PC-3 (cell line): ENCODE measurements around the gene FOXC2. TPM values are rescaled to one million over a fixed set of nuclear protein-coding genes. Genes with fewer than 3 reads are reported as not detected.
A peak's percentile ranks its signal among the peaks of the same experiment; 100 is the strongest.

Source experiments
- ATAC-seq: fragments of 200-7000 bp; cut with Tn5 transposase; 2 replicates; pipeline ENCODE4 v1.9.1; 2020; ENCODE audit warnings: mild to moderate bottlenecking, moderate library complexity
- Bru-seq: library from RNA; stranded (reverse); fragments of 400-500 nt; gene quantifications from one replicate; lab custom pipeline; 2021; lab: Mats Ljungman, UMichigan
- BruChase-seq, 2 experiments: library from RNA; stranded (reverse); fragments of 400-500 nt; gene quantifications; one replicate each; lab custom pipeline; 2021; lab: Mats Ljungman, UMichigan
- BruUV-seq: library from RNA; stranded (reverse); fragments of 400-500 nt; replicated peaks from 2 replicates; lab custom pipeline; 2021; lab: Mats Ljungman, UMichigan
- CTCF ChIA-PET: fragments of 300-600 bp; sonication (Branson Sonifier 250); formaldehyde crosslinking; loops from one replicate; lab custom pipeline; 2022; ENCODE audit warnings: antibody characterized with exemption; lab: Charles Lee
- POLR2A ChIA-PET: fragments of 300-600 bp; sonication (Branson Sonifier 250); formaldehyde crosslinking; loops from one replicate; lab custom pipeline; 2022; ENCODE audit warnings: antibody characterized with exemption; ENCODE audit not compliant: unreplicated experiment; lab: Charles Lee
- DNase-seq: peaks from one replicate; pipeline ENCODE4 v3.0.0-alpha.2; 2015
- H2AFZ ChIP-seq: fragments of 300-600 bp; sonication (generic); 2 replicates; pipeline ENCODE4 v1.6.0; 2016; ENCODE audit warnings: antibody characterized with exemption, low read length
- H3F3A ChIP-seq: fragments of 300-600 bp; sonication (generic); one replicate; pipeline ENCODE4 v1.6.0; 2017; ENCODE audit warnings: antibody characterized with exemption, low read length, control low read depth, mild to moderate bottlenecking; ENCODE audit not compliant: unreplicated experiment
- H3K27ac ChIP-seq: fragments of 300-600 bp; sonication (generic); 2 replicates; pipeline ENCODE4 v1.5.1; 2016; ENCODE audit warnings: mild to moderate bottlenecking, low read length
- H3K27me3 ChIP-seq: fragments of 300-600 bp; sonication (generic); 2 replicates; pipeline ENCODE4 v1.6.1; 2016; ENCODE audit warnings: low read length, mixed read lengths
- H3K36me3 ChIP-seq: fragments of 300-600 bp; sonication (generic); 2 replicates; pipeline ENCODE4 v1.6.1; 2016; ENCODE audit warnings: low read depth, mixed run types, low read length, mixed read lengths
- H3K4me1 ChIP-seq: fragments of 300-600 bp; sonication (generic); 2 replicates; pipeline ENCODE4 v1.5.1; 2016; ENCODE audit warnings: low read length; ENCODE audit not compliant: insufficient read depth
- H3K4me2 ChIP-seq: fragments of 300-600 bp; sonication (generic); 2 replicates; pipeline ENCODE4 v1.6.0; 2016; ENCODE audit warnings: low read length
- H3K4me3 ChIP-seq: fragments of 300-600 bp; sonication (generic); 2 replicates; pipeline ENCODE4 v1.5.1; 2016; ENCODE audit warnings: mild to moderate bottlenecking, low read length, mixed read lengths
- H3K79me2 ChIP-seq: fragments of 300-600 bp; sonication (generic); 2 replicates; pipeline ENCODE4 v1.6.1; 2017; ENCODE audit warnings: low read length, mixed read lengths
- H3K9ac ChIP-seq: fragments of 300-600 bp; sonication (generic); 2 replicates; pipeline ENCODE4 v1.6.0; 2016; ENCODE audit warnings: mild to moderate bottlenecking, low read length
- H3K9me2 ChIP-seq: fragments of 300-600 bp; sonication (generic); replicated peaks from 2 replicates; pipeline ENCODE4 v1.6.1; 2016; ENCODE audit warnings: mixed run types, low read length, mixed read lengths
- H3K9me3 ChIP-seq: fragments of 300-600 bp; sonication (generic); 2 replicates; pipeline ENCODE4 v1.6.1; 2016; ENCODE audit warnings: low read length, mixed read lengths
- H4K20me1 ChIP-seq: fragments of 300-600 bp; sonication (generic); 2 replicates; pipeline ENCODE4 v1.6.1; 2016; ENCODE audit warnings: low read length, mixed read lengths
- EZH2 ChIP-seq: fragments of 300-600 bp; sonication (generic); IDR thresholded peaks from one replicate; pipeline ENCODE4 v1.6.1; 2017; ENCODE audit warnings: antibody characterized with exemption, mild to moderate bottlenecking, low read length; ENCODE audit not compliant: unreplicated experiment
- EZH2phosphoT487 ChIP-seq: fragments of 300-600 bp; sonication (generic); IDR thresholded peaks from 2 replicates; pipeline ENCODE4 v1.6.1; 2018; ENCODE audit warnings: mild to moderate bottlenecking, antibody characterized with exemption, low read length, borderline replicate concordance
- intact Hi-C: fragments of 100-400 bp; cut with micrococcal nuclease; formaldehyde crosslinking; loops from 2 replicates; pipeline ENCODE4 v1.9.0; 2023
- long read RNA-seq: library from polyadenylated mRNA; unstranded; transcript quantifications from one replicate; pipeline ENCODE4 v2.0.0, GENCODE V29; 2021; ENCODE audit not compliant: unreplicated experiment
- total RNA-seq: library from RNA; depleted of rRNA; stranded (reverse); fragments of >200 nt; gene quantifications from 2 replicates; pipeline ENCODE4 v1.2.3, GENCODE V29; 2014; rRNA removed
- TF ChIP-seq, protein P1 (sequence below): fragments of 300-600 bp; sonication (generic); conservative IDR thresholded peaks from 2 replicates; pipeline ENCODE4 v1.5.1; 2017; ENCODE audit warnings: antibody characterized with exemption, low read depth, mild to moderate bottlenecking, low read length

FOXC2 gene
- total RNA-seq (not detected in 2 replicates), Bru-seq, nascent RNA (not detected), BruChase-seq, experiment 1, labeled RNA remaining after a 6-hour chase (percentile 19 among the genes with signal in this experiment), BruChase-seq, experiment 2, labeled RNA remaining after a 2-hour chase (not detected)
- long read RNA-seq: 0 reads

DNA sequence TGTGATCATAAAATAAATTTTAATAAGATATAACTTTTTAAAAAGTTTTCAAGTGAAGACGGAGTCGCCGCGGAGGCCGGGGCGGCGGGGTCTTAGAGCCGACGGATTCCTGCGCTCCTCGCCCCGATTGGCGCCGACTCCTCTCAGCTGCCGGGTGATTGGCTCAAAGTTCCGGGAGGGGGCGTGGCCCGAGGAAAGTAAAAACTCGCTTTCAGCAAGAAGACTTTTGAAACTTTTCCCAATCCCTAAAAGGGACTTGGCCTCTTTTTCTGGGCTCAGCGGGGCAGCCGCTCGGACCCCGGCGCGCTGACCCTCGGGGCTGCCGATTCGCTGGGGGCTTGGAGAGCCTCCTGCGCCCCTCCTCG is at the start of gene FOXC2:
TSS of gene FOXC2 (plus strand) at position 229 of the 365 bp plus-strand sequence. CDS start 507 bp downstream, outside the sequence.
- no peaks in the 10 kb centered on the region for H3K9me3 ChIP-seq
- no peak within 1 kb of the TSS for H3K9ac ChIP-seq
- H3K27ac ChIP-seq: no peak within 1 kb of the TSS
- no peaks in the 10 kb centered on the region for H3F3A ChIP-seq
- H2AFZ ChIP-seq: no peak within 1 kb of the TSS
- H3K4me3 ChIP-seq: no peak within 1 kb of the TSS
- H4K20me1 ChIP-seq: no peaks in the 10 kb centered on the region
- peaks cover 15% of the 10 kb centered on the region for H3K4me1 ChIP-seq
- DNase-seq (no peak), ATAC-seq (no peak)
- H3K27me3 ChIP-seq: no peaks in the 10 kb centered on the region
- no peaks in the 10 kb centered on the region for H3K9me2 ChIP-seq
- no peak for TF ChIP-seq EZH2
- ChIA-PET CTCF (no interaction called here), POLR2A (no interaction called here)
- H3K36me3 ChIP-seq: no peaks in the 10 kb centered on the region
- no peaks in the 10 kb centered on the region for H3K79me2 ChIP-seq
- no TSS peak for BruUV-seq
- intact Hi-C loops: no loop called here
- H3K4me2 ChIP-seq: no peak within 1 kb of the TSS

DNA sequence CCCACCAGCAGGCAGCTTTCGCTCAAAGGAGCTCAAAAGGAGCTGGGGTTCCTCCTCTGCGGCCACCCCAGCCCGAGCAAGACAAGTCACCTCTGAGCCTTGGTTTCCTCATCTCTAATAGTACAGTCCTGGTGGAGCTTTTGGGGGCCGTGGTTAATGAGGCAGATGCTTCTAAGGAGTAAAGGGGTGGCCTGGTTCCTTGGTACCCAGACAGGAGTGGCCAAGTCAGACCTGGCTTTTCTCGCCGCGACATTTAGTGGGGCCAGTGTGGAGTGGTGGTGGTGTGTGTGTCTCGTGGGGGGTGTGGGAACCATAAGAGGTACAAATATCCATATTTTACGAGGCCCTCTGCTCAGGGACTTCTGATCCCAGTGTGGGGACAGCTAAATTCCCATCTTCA is 49.6 kb upstream of the FOXC2 start:
- no peak overlapping the region for H3K9ac ChIP-seq
- POLR2A ChIA-PET: no interaction called here

DNA sequence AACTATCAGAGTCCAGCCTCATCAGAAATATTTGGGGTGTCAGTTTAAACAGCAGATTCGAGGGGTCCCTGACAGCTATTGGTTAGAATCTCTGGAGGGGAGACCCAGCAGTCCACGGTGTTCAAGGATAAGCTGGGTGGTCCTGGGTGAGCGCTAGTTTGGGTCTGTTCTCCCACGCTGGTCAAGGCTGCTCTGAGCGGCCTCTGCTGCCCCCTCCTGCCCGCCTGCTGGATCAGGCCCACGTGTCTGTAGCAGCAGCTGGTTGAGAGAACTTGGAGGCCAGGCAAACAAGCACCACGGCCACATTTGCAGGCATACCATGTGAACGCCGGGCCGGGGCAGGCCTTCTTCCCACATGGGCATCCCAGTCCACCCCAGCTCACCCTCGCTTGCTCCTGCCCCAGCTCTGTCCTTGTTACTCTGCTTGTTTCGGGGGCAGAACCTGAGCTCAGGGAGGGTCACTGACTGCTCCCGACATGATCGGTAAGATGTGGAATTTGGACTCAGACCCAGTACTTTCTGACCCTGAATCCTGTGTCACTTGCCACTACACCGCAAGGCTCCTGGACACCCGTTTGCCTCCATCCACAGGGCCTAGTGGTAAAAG is 48.9 kb upstream of the FOXC2 start:
- Histone ChIP-seq H3K9me2 (no peaks in the 10 kb centered on the region), H2AFZ (no peak overlapping the region), H3K36me3 (no peaks in the 10 kb centered on the region), H3K27me3 (peaks cover 53% of the 10 kb centered on the region), H3K79me2 (no peaks in the 10 kb centered on the region), H4K20me1 (no peaks in the 10 kb centered on the region), H3K4me1 (0 out of 2 replicates have a peak, but pooled peaks cover 6% of the 10 kb centered on the region), H3F3A (no peaks in the 10 kb centered on the region), H3K9ac (no peak overlapping the region), H3K4me2 (no peak overlapping the region), H3K4me3 (no peak overlapping the region), H3K27ac (no peak overlapping the region), H3K9me3 (no peaks in the 10 kb centered on the region)
- no TSS peak for BruUV-seq
- TF ChIP-seq, protein P1, sequence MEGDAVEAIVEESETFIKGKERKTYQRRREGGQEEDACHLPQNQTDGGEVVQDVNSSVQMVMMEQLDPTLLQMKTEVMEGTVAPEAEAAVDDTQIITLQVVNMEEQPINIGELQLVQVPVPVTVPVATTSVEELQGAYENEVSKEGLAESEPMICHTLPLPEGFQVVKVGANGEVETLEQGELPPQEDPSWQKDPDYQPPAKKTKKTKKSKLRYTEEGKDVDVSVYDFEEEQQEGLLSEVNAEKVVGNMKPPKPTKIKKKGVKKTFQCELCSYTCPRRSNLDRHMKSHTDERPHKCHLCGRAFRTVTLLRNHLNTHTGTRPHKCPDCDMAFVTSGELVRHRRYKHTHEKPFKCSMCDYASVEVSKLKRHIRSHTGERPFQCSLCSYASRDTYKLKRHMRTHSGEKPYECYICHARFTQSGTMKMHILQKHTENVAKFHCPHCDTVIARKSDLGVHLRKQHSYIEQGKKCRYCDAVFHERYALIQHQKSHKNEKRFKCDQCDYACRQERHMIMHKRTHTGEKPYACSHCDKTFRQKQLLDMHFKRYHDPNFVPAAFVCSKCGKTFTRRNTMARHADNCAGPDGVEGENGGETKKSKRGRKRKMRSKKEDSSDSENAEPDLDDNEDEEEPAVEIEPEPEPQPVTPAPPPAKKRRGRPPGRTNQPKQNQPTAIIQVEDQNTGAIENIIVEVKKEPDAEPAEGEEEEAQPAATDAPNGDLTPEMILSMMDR: peak; percentile 76
- TF ChIP-seq EZH2: no peak
- POLR2A ChIA-PET: no interaction called here
- intact Hi-C loops: no loop called here
- ATAC-seq (peak; percentile 77), DNase-seq (peak; percentile 44)
- CTCF ChIA-PET: interaction anchor here (0.6 kb wide), 2 partner anchors 18 to 445 kb away, joined by 3 to 11 read pairs; no protein-coding TSS in a partner anchor

More for the DNA sequence above, 49.6 kb upstream of the FOXC2 start:
- CTCF ChIA-PET: no interaction called here
- no peak overlapping the region for H3K27ac ChIP-seq
- peaks cover 56% of the 10 kb centered on the region for H3K27me3 ChIP-seq
- no peaks in the 10 kb centered on the region for H3K36me3 ChIP-seq
- no TSS peak for BruUV-seq
- H3K9me3 ChIP-seq: no peaks in the 10 kb centered on the region
- H2AFZ ChIP-seq: no peak overlapping the region
- no peak for TF ChIP-seq EZH2
- TF ChIP-seq, protein P1: no peak
- no peak for TF ChIP-seq EZH2phosphoT487
- no peak overlapping the region for H3K4me2 ChIP-seq
- H3F3A ChIP-seq: no peaks in the 10 kb centered on the region
- H3K4me3 ChIP-seq: no peak overlapping the region
- intact Hi-C loops: no loop called here
- 0 out of 2 replicates have a peak, but pooled peaks cover 6% of the 10 kb centered on the region for H3K4me1 ChIP-seq
- ATAC-seq (no peak), DNase-seq (no peak)
- H3K9me2 ChIP-seq: no peaks in the 10 kb centered on the region
- H3K79me2 ChIP-seq: no peaks in the 10 kb centered on the region
- H4K20me1 ChIP-seq: no peaks in the 10 kb centered on the region
